HEK293T (cell line): ENCODE results near the gene ANOS1.

ENCODE experiments used
- ELF4 ChIP-seq: fragments of 450-650 bp; IDR thresholded peaks from 2 replicates; pipeline ENCODE4 v1.6.1; 2017; ENCODE audit warnings: antibody characterized with exemption
- FOXA1 ChIP-seq: fragments of 450-650 bp; IDR thresholded peaks from 2 replicates; pipeline ENCODE4 v1.6.1; 2016; ENCODE audit warnings: mild to moderate bottlenecking
- FOXK2 ChIP-seq: fragments of 450-650 bp; IDR thresholded peaks from 2 replicates; pipeline ENCODE4 v1.6.1; 2016; ENCODE audit warnings: mild to moderate bottlenecking
- HDGF ChIP-seq: fragments of 450-650 bp; IDR thresholded peaks from 2 replicates; pipeline ENCODE4 v1.6.1; 2017; ENCODE audit warnings: antibody characterized with exemption, borderline replicate concordance
- LEF1 ChIP-seq: fragments of 450-650 bp; IDR thresholded peaks from 2 replicates; pipeline ENCODE4 v1.6.1; 2017; ENCODE audit warnings: mild to moderate bottlenecking, borderline replicate concordance
- PKNOX1 ChIP-seq: fragments of 450-650 bp; IDR thresholded peaks from 2 replicates; pipeline ENCODE4 v1.6.1; 2016
- SP1 ChIP-seq: fragments of 450-650 bp; IDR thresholded peaks from 2 replicates; pipeline ENCODE4 v1.6.1; 2017
- SUZ12 ChIP-seq: fragments of 450-650 bp; IDR thresholded peaks from 2 replicates; pipeline ENCODE4 v1.6.1; 2016; ENCODE audit warnings: mild to moderate bottlenecking
- ZNF384 ChIP-seq: fragments of 450-650 bp; IDR thresholded peaks from 2 replicates; pipeline ENCODE4 v1.6.1; 2016

- TF ChIP-seq HDGF: no peak
- TF ChIP-seq SUZ12: no peak
- no peak for TF ChIP-seq FOXA1
- no peak for TF ChIP-seq ZNF384
- no peak for TF ChIP-seq LEF1
- no peak for TF ChIP-seq SP1
- TF ChIP-seq PKNOX1: no peak
- no peak for TF ChIP-seq FOXK2
- no peak for TF ChIP-seq ELF4
These were observed 211.8 kb downstream of the ANOS1 start for GRCh38 chrX:8520178-8520577.
